ENCODE measurements around the gene ZG16. TPM values are rescaled to one million over a fixed set of nuclear protein-coding genes. Genes with fewer than 3 reads are reported as not detected.

ZG16 gene
- polyA plus RNA-seq, 1 donor (not counting 4 experiments of a cell fraction or from before 2014, with no cell fraction given), result not detected

DNA sequence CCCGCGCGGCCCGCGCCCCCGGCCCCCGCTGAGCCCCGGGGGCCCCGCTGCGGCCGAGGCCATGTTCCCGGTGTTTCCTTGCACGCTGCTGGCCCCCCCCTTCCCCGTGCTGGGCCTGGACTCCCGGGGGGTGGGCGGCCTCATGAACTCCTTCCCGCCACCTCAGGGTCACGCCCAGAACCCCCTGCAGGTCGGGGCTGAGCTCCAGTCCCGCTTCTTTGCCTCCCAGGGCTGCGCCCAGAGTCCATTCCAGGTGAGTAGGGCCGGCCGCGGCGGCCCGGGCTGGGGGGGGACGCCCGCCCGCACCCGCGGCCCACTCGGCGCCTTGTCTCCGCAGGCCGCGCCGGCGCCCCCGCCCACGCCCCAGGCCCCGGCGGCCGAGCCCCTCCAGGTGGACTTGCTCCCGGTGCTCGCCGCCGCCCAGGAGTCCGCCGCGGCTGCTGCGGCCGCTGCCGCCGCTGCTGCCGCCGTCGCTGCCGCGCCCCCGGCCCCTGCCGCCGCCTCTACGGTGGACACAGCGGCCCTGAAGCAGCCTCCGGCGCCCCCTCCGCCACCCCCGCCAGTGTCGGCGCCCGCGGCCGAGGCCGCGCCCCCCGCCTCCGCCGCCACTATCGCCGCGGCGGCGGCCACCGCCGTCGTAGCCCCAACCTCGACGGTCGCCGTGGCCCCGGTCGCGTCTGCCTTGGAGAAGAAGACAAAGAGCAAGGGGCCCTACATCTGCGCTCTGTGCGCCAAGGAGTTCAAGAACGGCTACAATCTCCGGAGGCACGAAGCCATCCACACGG, 28.8 kb downstream of the ZG16 start:
- TF ChIP-seq CTCF (optimal IDR thresholded peaks at IDR 0.05 in 1 of 3, IDR thresholded peaks at IDR 0.05 in 1 of 3, conservative IDR thresholded peaks at IDR 0.05 in 1 of 3; ENCODE audit: extremely low read depth in 1 of 3, insufficient read depth in 2 of 3, low read length in 3 of 3) (no peak), EZH2 (IDR thresholded peaks at IDR 0.05; ENCODE audit: low read length) (no peak)
- H3K4me1 ChIP-seq (ENCODE audit: control insufficient read depth, extremely low read depth, insufficient read depth, low read length), result peaks cover 36% of the 10 kb centered on the region
- H2AFZ ChIP-seq (ENCODE audit: control insufficient read depth, low read length), result no peak overlapping the region
- no peaks in the 10 kb centered on the region for H3K9me3 ChIP-seq (ENCODE audit: control insufficient read depth, low read depth, low read length)
- H3K36me3 ChIP-seq (ENCODE audit: control insufficient read depth in 2 of 2, extremely low read depth in 1 of 2, insufficient read depth in 2 of 2, low read length in 2 of 2), result peaks cover 8 to 9% of the 10 kb centered on the region in 2 experiments
- H3K4me2 ChIP-seq (ENCODE audit: control insufficient read depth, extremely low read depth, insufficient read depth, low read depth, low read length), result peak overlapping the region; percentile 94
- H3K9me1 ChIP-seq (ENCODE audit: control insufficient read depth, extremely low read depth, insufficient read depth, low read length), result peaks cover 2% of the 10 kb centered on the region
- DNase-seq (ENCODE audit: low read depth, low spot score) (no peak), FAIRE-seq (no peak)
- H3K27ac ChIP-seq (ENCODE audit: control insufficient read depth, insufficient read depth, low read length), result peak overlapping the region; percentile 61
- peaks cover 4% of the 10 kb centered on the region for H3K27me3 ChIP-seq (ENCODE audit: control insufficient read depth, extremely low read depth, insufficient read depth, low read length)
- H3K9ac ChIP-seq (ENCODE audit: control insufficient read depth, extremely low read depth, insufficient read depth, low read length), result peak overlapping the region; percentile 78
- H3K79me2 ChIP-seq (ENCODE audit: control insufficient read depth, insufficient read depth, low read length), result peaks cover 22% of the 10 kb centered on the region
- dilution Hi-C loops (cut with MboI; ENCODE audit: extremely low pct_ligation_motif_present, low sequenced_read_pairs), result no loop called here
- no peaks in the 10 kb centered on the region for H4K20me1 ChIP-seq (ENCODE audit: control insufficient read depth, extremely low read depth, insufficient read depth, low read length)
- peak overlapping the region; percentile 50 to 83 (median 77) for H3K4me3 ChIP-seq (ENCODE audit: control insufficient read depth in 2 of 3, extremely low read depth in 1 of 3, insufficient read depth in 2 of 3, low read depth in 1 of 3, low read length in 3 of 3)

GRCh38 chr16:29807426-29808218, 29.6 kb downstream of the ZG16 start:
- Histone ChIP-seq H3K9ac (ENCODE audit: control insufficient read depth, extremely low read depth, insufficient read depth, low read length) (peak overlapping the region; percentile 78), H2AFZ (ENCODE audit: control insufficient read depth, low read length) (no peak overlapping the region), H4K20me1 (ENCODE audit: control insufficient read depth, extremely low read depth, insufficient read depth, low read length) (no peaks in the 10 kb centered on the region), H3K9me1 (ENCODE audit: control insufficient read depth, extremely low read depth, insufficient read depth, low read length) (peaks cover 2% of the 10 kb centered on the region), H3K36me3 (ENCODE audit: control insufficient read depth in 2 of 2, extremely low read depth in 1 of 2, insufficient read depth in 2 of 2, low read length in 2 of 2) (peaks cover 8 to 9% of the 10 kb centered on the region in 2 experiments), H3K9me3 (ENCODE audit: control insufficient read depth, low read depth, low read length) (no peaks in the 10 kb centered on the region), H3K4me3 (ENCODE audit: control insufficient read depth in 2 of 3, extremely low read depth in 1 of 3, insufficient read depth in 2 of 3, low read depth in 1 of 3, low read length in 3 of 3) (peak overlapping the region; percentile 47 to 83 (median 77)), H3K27me3 (ENCODE audit: control insufficient read depth, extremely low read depth, insufficient read depth, low read length) (peaks cover 10% of the 10 kb centered on the region), H3K27ac (ENCODE audit: control insufficient read depth, insufficient read depth, low read length) (peak overlapping the region; percentile 61), H3K4me2 (ENCODE audit: control insufficient read depth, extremely low read depth, insufficient read depth, low read depth, low read length) (peak overlapping the region; percentile 94), H3K4me1 (ENCODE audit: control insufficient read depth, extremely low read depth, insufficient read depth, low read length) (peaks cover 36% of the 10 kb centered on the region), H3K79me2 (ENCODE audit: control insufficient read depth, insufficient read depth, low read length) (peaks cover 22% of the 10 kb centered on the region)
- FAIRE-seq (peak; percentile 39), DNase-seq (ENCODE audit: low read depth, low spot score) (no peak)
- dilution Hi-C loops (cut with MboI; ENCODE audit: extremely low pct_ligation_motif_present, low sequenced_read_pairs), result no loop called here
- TF ChIP-seq EZH2 (IDR thresholded peaks at IDR 0.05; ENCODE audit: low read length) (no peak), CTCF (optimal IDR thresholded peaks at IDR 0.05 in 1 of 3, IDR thresholded peaks at IDR 0.05 in 1 of 3, conservative IDR thresholded peaks at IDR 0.05 in 1 of 3; ENCODE audit: extremely low read depth in 1 of 3, insufficient read depth in 2 of 3, low read length in 3 of 3) (peak; percentile 45 to 71 (median 60))
